Liver (tissue), 9 donors: ENCODE data around the gene THEMIS2. TPM values are rescaled to one million over a fixed set of nuclear protein-coding genes. Genes with fewer than 3 reads are reported as not detected.

Experiments
- DNase-seq: peaks from one replicate; pipeline ENCODE4 v3.0.0-alpha.2; 2017; ENCODE audit warnings: low spot score
- H3K27ac ChIP-seq, 2 donors: one replicate each; pipeline ENCODE4 v1.7.0; 2013; ENCODE audit warnings: inconsistent platforms in 2 of 2, low read length in 2 of 2, control low read depth in 1 of 2, low read depth in 1 of 2, mild to moderate bottlenecking in 1 of 2
- H3K27me3 ChIP-seq, 4 donors: one replicate each; pipeline versions ENCODE4 v1.6.1 to v1.7.0; 2013; ENCODE audit warnings: low read length in 3 of 4, inconsistent platforms in 1 of 4, mild to moderate bottlenecking in 1 of 4, moderate library complexity in 1 of 4; ENCODE audit not compliant: control insufficient read depth in 4 of 4, insufficient read depth in 4 of 4
- H3K36me3 ChIP-seq, 4 donors: one replicate each; pipeline versions ENCODE4 v1.6.1 to v1.7.0; 2013; ENCODE audit warnings: low read length in 3 of 4, mild to moderate bottlenecking in 3 of 4, low read depth in 1 of 4, moderate library complexity in 1 of 4; ENCODE audit not compliant: control insufficient read depth in 4 of 4, insufficient read depth in 3 of 4
- H3K4me1 ChIP-seq, 4 donors: one replicate each; pipeline versions ENCODE4 v1.6.1 to v1.7.0; 2013; ENCODE audit warnings: low read length in 3 of 4, mild to moderate bottlenecking in 3 of 4, moderate library complexity in 1 of 4; ENCODE audit not compliant: control insufficient read depth in 4 of 4, insufficient read depth in 4 of 4
- H3K4me3 ChIP-seq, 3 donors: one replicate each; pipeline versions ENCODE4 v1.6.1 to v1.7.0; 2013; ENCODE audit warnings: low read length in 3 of 3, control low read depth in 1 of 3, low read depth in 1 of 3, mild to moderate bottlenecking in 1 of 3
- H3K9ac ChIP-seq, 2 donors: one replicate each; pipeline ENCODE4 v1.7.0; 2013; ENCODE audit warnings: low read length in 2 of 2, mild to moderate bottlenecking in 2 of 2, moderate library complexity in 2 of 2, control low read depth in 1 of 2, low read depth in 1 of 2
- H3K9me3 ChIP-seq, 4 donors: one replicate each; pipeline versions ENCODE4 v1.6.1 to v1.7.0; 2013; ENCODE audit warnings: low read length in 3 of 4; ENCODE audit not compliant: control insufficient read depth in 4 of 4
- GABPA ChIP-seq, 2 donors: IDR thresholded peaks in 1 of 2; conservative IDR thresholded peaks in 1 of 2; 2 replicates each; pipeline ENCODE4 v1.6.1; 2016; ENCODE audit warnings: antibody characterized with exemption in 2 of 2, mild to moderate bottlenecking in 1 of 2, moderate library complexity in 1 of 2
- HNF4A ChIP-seq, 2 donors: conservative IDR thresholded peaks; 2 replicates each; pipeline ENCODE4 v1.6.1; 2016; ENCODE audit warnings: antibody characterized with exemption in 2 of 2, mild to moderate bottlenecking in 2 of 2
- HNF4G ChIP-seq: IDR thresholded peaks from 2 replicates; pipeline ENCODE4 v1.6.1; 2016; ENCODE audit warnings: antibody characterized with exemption
- JUND ChIP-seq, 2 donors: IDR thresholded peaks; 2 replicates each; pipeline ENCODE4 v1.6.1; 2016; ENCODE audit warnings: antibody characterized with exemption in 2 of 2
- NR2F2 ChIP-seq: IDR thresholded peaks from 2 replicates; pipeline ENCODE4 v1.6.1; 2016; ENCODE audit warnings: antibody characterized with exemption
- RAD21 ChIP-seq, 2 donors: IDR thresholded peaks; 2 replicates each; pipeline ENCODE4 v1.6.1; 2016; ENCODE audit warnings: antibody characterized with exemption in 2 of 2, mild to moderate bottlenecking in 2 of 2
- REST ChIP-seq: IDR thresholded peaks from 2 replicates; pipeline ENCODE4 v1.6.1; 2016; ENCODE audit warnings: antibody characterized with exemption, mild to moderate bottlenecking
- RXRA ChIP-seq, 2 donors: IDR thresholded peaks; 2 replicates each; pipeline ENCODE4 v1.6.1; 2017 to 2018; ENCODE audit warnings: antibody characterized with exemption in 2 of 2, mild to moderate bottlenecking in 1 of 2
- SP1 ChIP-seq: IDR thresholded peaks from 2 replicates; pipeline ENCODE4 v1.6.1; 2018; ENCODE audit warnings: antibody characterized with exemption, mild to moderate bottlenecking
- YY1 ChIP-seq: IDR thresholded peaks from 2 replicates; pipeline ENCODE4 v1.6.1; 2016; ENCODE audit warnings: antibody characterized with exemption, mild to moderate bottlenecking
- WGBS: extraction: QIAGEN DNeasy Blood & Tissue Kit; methylation state at CpG from one replicate; pipeline ENCODE4 v1.1.7; 2013; 5-methylcytosine and 5-hydroxymethylcytosine counted together
- polyA plus RNA-seq, 2 donors: library from polyadenylated mRNA; stranded (reverse) in 1 of 2; unstranded in 1 of 2; fragments of 200-250 nt in 1 of 2; fragments of >200 nt in 1 of 2; fragmentation: Nextera tagmentation in 1 of 2; extraction: Ambion mirVana in 1 of 2; gene quantifications; one replicate each; pipeline versions ENCODE4 v1.2.1 to v1.2.3, GENCODE V29; 2013 to 2015
- total RNA-seq, 2 donors: library from RNA; depleted of rRNA; stranded (reverse); fragments of >200 nt; gene quantifications; one replicate each; pipeline ENCODE4 v1.2.3, GENCODE V29; 2014
- TF ChIP-seq, protein P1 (sequence below): IDR thresholded peaks from 2 replicates; pipeline ENCODE4 v1.6.1; 2016; ENCODE audit warnings: antibody characterized with exemption
- TF ChIP-seq, protein P2 (sequence below): IDR thresholded peaks from 2 replicates; pipeline ENCODE4 v1.6.1; 2016; ENCODE audit warnings: antibody characterized with exemption
- donor health status: healthy.
- donor health status: healthy.
- donor health status: healthy.
- donor health status: healthy.
- donor health status: healthy.

Gene THEMIS2
- total and polyA plus RNA-seq, 4 donors: 4.9 to 17.7 (median 10.7) TPM

DNA sequence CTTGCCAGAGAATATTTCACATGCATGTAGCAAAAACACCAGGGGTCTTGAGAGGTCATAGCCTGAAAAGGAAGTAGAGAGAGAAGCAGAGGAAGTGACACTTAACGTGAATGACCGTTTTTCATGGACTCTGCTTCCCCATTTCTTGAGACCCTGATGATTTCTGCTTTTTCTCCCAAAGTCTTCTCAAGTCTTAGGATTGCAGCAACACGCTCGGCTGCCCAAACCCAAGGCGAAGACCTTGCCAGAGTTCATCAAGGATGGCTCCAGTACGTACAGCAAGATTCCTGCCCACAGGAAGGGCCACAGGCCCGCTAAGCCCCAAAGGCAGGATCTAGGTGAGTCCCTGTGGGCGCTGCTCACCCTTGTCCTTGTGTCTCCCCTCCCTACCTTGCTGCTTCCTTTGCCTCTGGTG is 12.8 kb downstream of the THEMIS2 start:
- H3K4me1 ChIP-seq: peaks cover 0 to 4% (median 0%) of the 10 kb centered on the region in 4 donors
- 85% methylated on average over 8 of the region's 8 CpGs for WGBS

DNA sequence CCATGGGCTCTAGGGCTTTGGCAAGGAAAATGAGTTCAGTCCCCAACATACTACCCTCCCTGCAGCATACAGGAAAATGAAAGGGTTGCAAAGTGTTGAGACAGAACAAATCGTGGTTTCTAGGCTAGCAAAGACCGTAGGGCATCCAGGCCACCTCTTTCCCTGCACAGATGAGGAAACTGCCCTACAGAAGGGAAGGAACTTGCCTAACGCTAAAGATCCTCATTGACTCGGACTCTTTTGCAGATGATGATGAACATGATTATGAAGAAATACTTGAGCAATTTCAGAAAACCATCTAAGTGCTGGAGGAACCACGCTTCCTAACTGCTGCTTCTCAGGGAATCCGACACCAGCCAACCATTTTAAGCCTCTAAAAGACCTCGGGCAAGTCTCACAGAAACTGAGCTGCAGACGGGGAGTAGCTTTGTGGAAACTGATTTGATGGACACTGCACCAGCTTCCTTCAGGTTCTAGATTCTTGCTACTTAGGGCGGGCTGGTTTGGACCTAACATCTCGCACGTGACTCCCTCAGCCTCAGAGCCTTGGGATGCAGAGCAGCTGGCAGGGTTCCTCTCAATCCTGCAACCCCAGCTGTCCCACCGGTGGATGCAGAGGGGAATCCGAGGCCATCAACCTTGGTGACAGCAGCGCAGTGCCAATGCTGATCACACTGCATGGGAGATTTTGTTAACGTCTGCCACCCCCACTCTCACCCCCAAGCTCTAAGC is 13.4 kb downstream of the THEMIS2 start:
- H3K9ac ChIP-seq: no peak overlapping the region
- TF ChIP-seq YY1 (no peak), HNF4G (no peak), RAD21 (IDR thresholded peaks at IDR 0.05) (no peak), SP1 (no peak), REST (no peak)
- TF ChIP-seq, protein P1, sequence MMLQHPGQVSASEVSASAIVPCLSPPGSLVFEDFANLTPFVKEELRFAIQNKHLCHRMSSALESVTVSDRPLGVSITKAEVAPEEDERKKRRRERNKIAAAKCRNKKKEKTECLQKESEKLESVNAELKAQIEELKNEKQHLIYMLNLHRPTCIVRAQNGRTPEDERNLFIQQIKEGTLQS: no peak
- peaks cover 0 to 4% (median 0%) of the 10 kb centered on the region in 4 donors for H3K4me1 ChIP-seq
- H3K4me3 ChIP-seq: no peak overlapping the region
- H3K27me3 ChIP-seq: no peaks in the 10 kb centered on the region
- 88% methylated on average over 15 of the region's 15 CpGs for WGBS
- H3K27ac ChIP-seq: peak overlapping the region; percentile 70 to 89
- no peaks in the 10 kb centered on the region for H3K9me3 ChIP-seq
- DNase-seq: no peak
- H3K36me3 ChIP-seq: peaks cover 1 to 12% (median 6%) of the 10 kb centered on the region in 4 donors

More for the DNA sequence above, 12.8 kb downstream of the THEMIS2 start:
- H3K9me3 ChIP-seq: no peaks in the 10 kb centered on the region
- H3K36me3 ChIP-seq: peaks cover 1 to 8% (median 3%) of the 10 kb centered on the region in 4 donors
- peak overlapping the region; percentile 70 to 89 for H3K27ac ChIP-seq
- DNase-seq: no peak
- no peaks in the 10 kb centered on the region for H3K27me3 ChIP-seq
- H3K4me3 ChIP-seq: no peak overlapping the region
- peak; percentile 25 for TF ChIP-seq YY1
- TF ChIP-seq, protein P2, sequence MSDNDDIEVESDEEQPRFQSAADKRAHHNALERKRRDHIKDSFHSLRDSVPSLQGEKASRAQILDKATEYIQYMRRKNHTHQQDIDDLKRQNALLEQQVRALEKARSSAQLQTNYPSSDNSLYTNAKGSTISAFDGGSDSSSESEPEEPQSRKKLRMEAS: no peak
- H3K9ac ChIP-seq: peak overlapping the region in 1 of 2 donors; percentile 53

DNA sequence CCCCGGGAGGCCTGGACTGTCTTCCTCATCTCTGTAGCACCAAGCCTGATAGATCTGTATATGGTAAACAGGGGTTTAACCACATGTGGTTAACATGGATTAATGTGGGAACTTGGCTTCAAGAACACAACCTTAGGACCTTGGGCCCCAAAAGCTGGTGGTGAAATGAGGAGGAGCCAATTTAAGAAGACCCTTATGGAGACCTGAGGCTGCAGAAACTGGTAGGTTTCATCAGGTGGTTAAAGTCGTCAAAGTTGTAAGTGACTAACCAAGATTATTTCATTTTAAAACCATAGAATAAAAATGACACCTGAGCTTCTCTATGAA is 14.0 kb downstream of the THEMIS2 start:
- 85% methylated on average over 2 of the region's 2 CpGs for WGBS
- H3K9ac ChIP-seq: no peak overlapping the region
- no peak overlapping the region for H3K4me3 ChIP-seq
- no peak for DNase-seq
- TF ChIP-seq REST: no peak
- no peak for TF ChIP-seq RXRA (IDR thresholded peaks at IDR 0.05)
- TF ChIP-seq JUND (IDR thresholded peaks at IDR 0.05): no peak
- TF ChIP-seq HNF4A (conservative IDR thresholded peaks at IDR 0.05): no peak
- TF ChIP-seq GABPA (IDR thresholded peaks at IDR 0.05 in 1 of 2, conservative IDR thresholded peaks at IDR 0.05 in 1 of 2): no peak
- no peak for TF ChIP-seq NR2F2
- peaks cover 0 to 8% (median 0%) of the 10 kb centered on the region in 4 donors for H3K4me1 ChIP-seq
- H3K36me3 ChIP-seq: peaks cover 1 to 14% (median 9%) of the 10 kb centered on the region in 4 donors
- H3K9me3 ChIP-seq: no peaks in the 10 kb centered on the region
- peak overlapping the region; percentile 65 to 66 for H3K27ac ChIP-seq
- H3K27me3 ChIP-seq: no peaks in the 10 kb centered on the region
